ENCODE measurements around the gene RSL24D1. TPM values are rescaled to one million over a fixed set of nuclear protein-coding genes. Genes with fewer than 3 reads are reported as not detected.

Gene RSL24D1
- polyA plus RNA-seq, 3 donors from 2014 or later = 76.2 to 123 (median 105) TPM

- peak overlapping the region; percentile 12 to 90 (median 74) for H3K27ac Mint-ChIP-seq
- peak overlapping the region in 2 of 5 donors; percentile 50 to 54 for H3K4me3 Mint-ChIP-seq
- no peaks in the 10 kb centered on the region for H3K9me3 Mint-ChIP-seq
- peaks cover 7 to 28% (median 10%) of the 10 kb centered on the region in 3 donors for H3K36me3 Mint-ChIP-seq
- no peak for DNase-seq
- H3K27me3 Mint-ChIP-seq (ENCODE audit: low read depth in 3 of 3) = no peaks in the 10 kb centered on the region
- peaks cover 35 to 37% of the 10 kb centered on the region in 2 donors for H3K4me1 Mint-ChIP-seq
Measured at GRCh38 chr15:55230953-55231352, 34.2 kb upstream of the RSL24D1 start.

GRCh38 chr15:55230051-55230670 lies 33.4 kb upstream of the RSL24D1 start:
- Mint-ChIP-seq H3K4me3 (peak overlapping the region; percentile 60 to 79 (median 77)), H3K36me3 (peaks cover 7 to 35% (median 10%) of the 10 kb centered on the region in 3 donors)

GRCh38 chr15:55226127-55226526 lies 29.4 kb upstream of the RSL24D1 start:
- no peak overlapping the region for H3K4me3 Mint-ChIP-seq
- H3K9me3 Mint-ChIP-seq = no peaks in the 10 kb centered on the region
- DNase-seq = no peak
- peaks cover 64 to 65% of the 10 kb centered on the region in 2 donors for H3K4me1 Mint-ChIP-seq
- peaks cover 0 to 2% (median under 1%) of the 10 kb centered on the region in 3 donors for H3K27me3 Mint-ChIP-seq (ENCODE audit: low read depth in 3 of 3)
- peaks cover 0 to 24% (median 2%) of the 10 kb centered on the region in 3 donors for H3K36me3 Mint-ChIP-seq
- H3K27ac Mint-ChIP-seq = peak overlapping the region in 2 of 6 donors; percentile 14 to 17

More at GRCh38 chr15:55230051-55230670, 33.4 kb upstream of the RSL24D1 start:
- Mint-ChIP-seq H3K27ac (peak overlapping the region; percentile 74 to 94 (median 91)), H3K4me1 (peaks cover 37 to 40% of the 10 kb centered on the region in 2 donors), H3K27me3 (ENCODE audit: low read depth in 3 of 3) (no peaks in the 10 kb centered on the region), H3K9me3 (no peaks in the 10 kb centered on the region)
- no peak for DNase-seq

GRCh38 chr15:55224892-55225291 lies 28.2 kb upstream of the RSL24D1 start:
- peaks cover 0 to 22% (median 5%) of the 10 kb centered on the region in 3 donors for H3K36me3 Mint-ChIP-seq
- H3K27ac Mint-ChIP-seq = peak overlapping the region in 5 of 6 donors; percentile 15 to 87 (median 77)
- H3K9me3 Mint-ChIP-seq = no peaks in the 10 kb centered on the region
- H3K27me3 Mint-ChIP-seq (ENCODE audit: low read depth in 3 of 3) = peaks cover 0 to 3% (median 1%) of the 10 kb centered on the region in 3 donors
- peak overlapping the region in 2 of 5 donors; percentile 5 to 34 for H3K4me3 Mint-ChIP-seq
- peaks cover 59 to 63% of the 10 kb centered on the region in 2 donors for H3K4me1 Mint-ChIP-seq
- DNase-seq = no peak

GRCh38 chr15:55222588-55222987 lies 25.8 kb upstream of the RSL24D1 start:
- peak; percentile 35 to 37 (median 35) for DNase-seq
- Mint-ChIP-seq H3K4me3 (peak overlapping the region; percentile 56 to 75 (median 72)), H3K27me3 (ENCODE audit: low read depth in 3 of 3) (peaks cover 0 to 3% (median 1%) of the 10 kb centered on the region in 3 donors)

GRCh38 chr15:55221090-55222011 lies 24.6 kb upstream of the RSL24D1 start:
- Mint-ChIP-seq H3K4me1 (peaks cover 78 to 81% of the 10 kb centered on the region in 2 donors), H3K9me3 (no peaks in the 10 kb centered on the region), H3K27me3 (ENCODE audit: low read depth in 3 of 3) (peaks cover 0 to 3% (median 1%) of the 10 kb centered on the region in 3 donors), H3K4me3 (peak overlapping the region; percentile 56 to 75 (median 72)), H3K36me3 (peaks cover 3 to 20% (median 5%) of the 10 kb centered on the region in 3 donors), H3K27ac (peak overlapping the region; percentile 62 to 98 (median 82))
- DNase-seq = peak; percentile 39 to 48 (median 46)

More at GRCh38 chr15:55222588-55222987, 25.8 kb upstream of the RSL24D1 start:
- H3K36me3 Mint-ChIP-seq = peaks cover 3 to 23% (median 5%) of the 10 kb centered on the region in 3 donors
- H3K4me1 Mint-ChIP-seq = peaks cover 77 to 78% of the 10 kb centered on the region in 2 donors
- H3K9me3 Mint-ChIP-seq = no peaks in the 10 kb centered on the region
- H3K27ac Mint-ChIP-seq = peak overlapping the region; percentile 62 to 98 (median 82)

GRCh38 chr15:55220606-55221005 lies 23.9 kb upstream of the RSL24D1 start:
- DNase-seq = no peak
- Mint-ChIP-seq H3K4me3 (peak overlapping the region in 3 of 5 donors; percentile 53 to 75 (median 56)), H3K4me1 (peaks cover 75 to 77% of the 10 kb centered on the region in 2 donors), H3K27ac (peak overlapping the region; percentile 62 to 98 (median 82)), H3K9me3 (no peaks in the 10 kb centered on the region), H3K36me3 (peaks cover 3 to 13% (median 9%) of the 10 kb centered on the region in 3 donors), H3K27me3 (ENCODE audit: low read depth in 3 of 3) (peaks cover 0 to 3% (median 1%) of the 10 kb centered on the region in 3 donors)

- Mint-ChIP-seq H3K4me1 (peaks cover 52 to 53% of the 10 kb centered on the region in 2 donors), H3K27ac (peak overlapping the region; percentile 59 to 88 (median 80)), H3K27me3 (ENCODE audit: low read depth in 3 of 3) (peaks cover 0 to 3% (median 1%) of the 10 kb centered on the region in 3 donors), H3K4me3 (peak overlapping the region in 2 of 5 donors; percentile 46 to 70), H3K36me3 (peaks cover 7 to 9% (median 9%) of the 10 kb centered on the region in 3 donors), H3K9me3 (no peaks in the 10 kb centered on the region)
- DNase-seq = peak in 1 of 3 donors; percentile 10
Measured at GRCh38 chr15:55218056-55218455, 21.3 kb upstream of the RSL24D1 start.

GRCh38 chr15:55204464-55204863 lies 7.7 kb upstream of the RSL24D1 start:
- Mint-ChIP-seq H3K27me3 (ENCODE audit: low read depth in 3 of 3) (peaks cover 0 to 2% (median 0%) of the 10 kb centered on the region in 3 donors), H3K4me1 (no peaks in the 10 kb centered on the region), H3K36me3 (peaks cover 0 to 18% (median 5%) of the 10 kb centered on the region in 3 donors), H3K27ac (no peak overlapping the region), H3K9me3 (no peaks in the 10 kb centered on the region), H3K4me3 (no peak overlapping the region)
- DNase-seq = no peak

- H3K36me3 Mint-ChIP-seq = peaks cover 0 to 14% (median 5%) of the 10 kb centered on the region in 3 donors
- no peak for DNase-seq
- no peak overlapping the region for H3K4me3 Mint-ChIP-seq
- peaks cover 0 to 3% (median 2%) of the 10 kb centered on the region in 3 donors for H3K27me3 Mint-ChIP-seq (ENCODE audit: low read depth in 3 of 3)
- peak overlapping the region in 3 of 6 donors; percentile 3 to 55 (median 35) for H3K27ac Mint-ChIP-seq
- H3K4me1 Mint-ChIP-seq = peaks cover 0 to 2% of the 10 kb centered on the region in 2 donors
- H3K9me3 Mint-ChIP-seq = no peaks in the 10 kb centered on the region
Measured at GRCh38 chr15:55202206-55202605, 5.5 kb upstream of the RSL24D1 start.

GRCh38 chr15:55198706-55199105 lies 2.0 kb upstream of the RSL24D1 start:
- Mint-ChIP-seq H3K27ac (peak overlapping the region in 3 of 6 donors; percentile 16 to 80 (median 67)), H3K36me3 (peaks cover 0 to 3% (median 0%) of the 10 kb centered on the region in 3 donors), H3K9me3 (no peaks in the 10 kb centered on the region), H3K27me3 (ENCODE audit: low read depth in 3 of 3) (peaks cover 0 to 3% (median 2%) of the 10 kb centered on the region in 3 donors), H3K4me1 (peaks cover 0 to 2% of the 10 kb centered on the region in 2 donors), H3K4me3 (peak overlapping the region in 4 of 5 donors; percentile 4 to 50 (median 30))
- DNase-seq = no peak

GRCh38 chr15:55197719-55198118 lies 978 bp upstream of the RSL24D1 start:
- no peaks in the 10 kb centered on the region for H3K36me3 Mint-ChIP-seq
- peaks cover 0 to 8% of the 10 kb centered on the region in 2 donors for H3K4me1 Mint-ChIP-seq

GRCh38 chr15:55197362-55197705 lies 593 bp upstream of the RSL24D1 start:
- Mint-ChIP-seq H3K4me1 (peaks cover 4 to 8% of the 10 kb centered on the region in 2 donors), H3K27ac (no peak overlapping the region), H3K4me3 (no peak overlapping the region), H3K36me3 (peaks cover 0 to under 1% (median 0%) of the 10 kb centered on the region in 3 donors), H3K9me3 (no peaks in the 10 kb centered on the region), H3K27me3 (ENCODE audit: low read depth in 3 of 3) (peaks cover 0 to 3% (median 2%) of the 10 kb centered on the region in 3 donors)
- no peak for DNase-seq

More at GRCh38 chr15:55197719-55198118, 978 bp upstream of the RSL24D1 start:
- Mint-ChIP-seq H3K27me3 (ENCODE audit: low read depth in 3 of 3) (peaks cover 0 to 3% (median 2%) of the 10 kb centered on the region in 3 donors), H3K4me3 (no peak overlapping the region), H3K27ac (no peak overlapping the region), H3K9me3 (no peaks in the 10 kb centered on the region)
- no peak for DNase-seq
